GM21825 (cell line): Measurements from ENCODE around the gene CREB5.

ENCODE experiments used
- ATAC-seq: cut with Tn5 transposase; IDR thresholded peaks from one replicate; pipeline ENCODE4 v1.9.1; 2021; ENCODE audit warnings: mild to moderate bottlenecking, moderate library complexity; ENCODE audit not compliant: unreplicated experiment

Gene CREB5

DNA sequence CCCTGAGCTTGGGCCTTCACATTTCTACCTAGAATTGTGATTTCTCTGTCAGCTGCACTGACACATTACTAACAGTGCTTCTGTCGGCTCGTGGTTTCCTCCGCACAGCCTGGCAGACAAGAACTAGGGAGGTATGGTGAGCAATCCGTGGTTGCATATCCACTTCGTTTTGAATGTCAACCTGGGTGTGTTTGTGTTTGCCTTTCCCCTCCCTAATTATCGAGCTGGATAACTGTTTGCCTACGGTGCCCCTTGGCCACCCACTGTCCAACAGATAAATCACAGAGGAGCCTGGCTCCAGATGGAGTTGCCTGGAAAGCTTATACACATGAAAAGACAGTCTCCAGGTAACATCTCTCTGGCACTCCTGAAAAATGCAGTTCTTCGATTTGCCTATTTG is 317.0 kb downstream of the CREB5 start:
- no peak for ATAC-seq

DNA sequence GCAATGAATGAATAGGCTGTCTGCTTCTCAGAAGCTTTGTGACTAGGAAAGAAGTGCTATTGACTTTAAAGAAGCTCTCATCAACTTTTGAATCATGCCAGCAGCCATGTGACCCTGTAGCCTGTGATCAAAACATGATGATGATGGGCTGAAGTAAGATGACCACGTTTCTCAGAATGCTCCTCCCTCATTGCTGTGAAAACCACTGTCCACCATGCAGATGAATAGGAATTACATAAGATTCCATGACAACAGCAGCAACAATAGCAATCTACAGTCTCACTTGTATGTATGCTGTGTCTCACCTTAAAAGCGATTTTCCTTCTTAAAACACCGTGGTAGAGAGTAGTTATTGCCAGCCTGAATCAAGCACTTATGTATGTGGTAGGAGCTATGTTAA is 317.4 kb downstream of the CREB5 start:
- ATAC-seq, result no peak

DNA sequence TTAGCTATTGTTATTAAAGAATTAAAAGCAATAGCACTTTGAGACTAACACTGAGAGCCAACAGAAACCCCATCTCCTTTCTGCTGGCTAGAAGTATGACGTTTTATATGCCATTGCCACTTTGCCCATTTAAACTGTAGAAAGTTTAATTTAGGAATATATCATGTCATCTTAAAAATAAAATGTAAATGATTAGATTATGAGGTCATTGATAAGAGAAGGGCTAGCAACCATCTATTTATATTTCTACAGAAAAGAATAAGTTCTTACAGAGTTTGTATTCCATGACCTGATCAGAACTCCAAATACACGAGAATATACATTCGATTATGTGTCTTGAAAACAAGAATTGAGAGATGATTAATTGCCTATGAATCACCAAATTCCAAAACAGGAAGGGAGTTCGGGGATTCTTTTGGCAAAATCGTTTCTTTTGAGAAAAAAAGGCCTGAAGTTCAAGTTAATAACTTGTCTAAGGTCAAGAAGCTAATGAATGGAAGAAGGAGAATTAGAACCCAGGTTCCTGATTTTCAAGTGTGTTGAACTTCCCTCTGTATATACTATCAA is 318.9 kb downstream of the CREB5 start:
- ATAC-seq, result no peak

DNA sequence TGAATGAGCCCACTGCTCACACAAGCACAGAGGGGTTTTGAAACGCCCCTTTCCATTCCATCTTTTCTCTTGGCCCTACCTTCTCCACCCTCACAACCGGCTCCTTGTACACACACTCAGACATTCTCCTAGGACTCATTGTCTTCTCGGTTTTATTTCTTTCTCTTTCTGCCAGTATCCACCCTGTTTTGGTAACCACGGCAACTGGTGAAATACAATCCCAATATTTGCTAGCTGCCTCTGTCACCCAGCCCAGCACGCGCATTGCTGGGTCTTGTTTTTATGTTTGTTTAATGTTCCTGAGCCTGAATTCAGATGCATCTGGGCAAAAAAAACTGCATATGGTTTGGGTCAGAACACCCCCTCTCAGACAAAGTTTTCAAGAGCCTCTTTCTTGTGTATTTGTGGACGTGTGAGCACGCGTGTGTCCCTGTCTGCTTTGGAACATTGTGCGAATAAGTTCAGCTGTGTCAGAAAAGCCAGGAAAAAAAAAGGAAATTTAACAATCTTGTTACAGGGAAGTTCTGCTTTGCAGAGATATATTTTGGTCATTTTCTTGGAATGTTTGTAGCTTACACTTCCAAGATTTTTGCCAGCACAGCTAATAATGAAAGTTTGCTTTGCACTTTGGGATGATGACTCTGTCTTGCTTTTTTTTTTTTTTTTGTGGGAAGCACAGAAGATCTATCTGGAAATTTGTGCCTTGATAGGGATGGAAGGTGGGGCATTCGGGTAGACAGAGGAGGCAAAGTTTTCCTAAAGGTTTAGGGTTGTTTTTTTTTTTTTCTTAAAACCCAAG is 320.0 kb downstream of the CREB5 start:
- ATAC-seq, result no peak

DNA sequence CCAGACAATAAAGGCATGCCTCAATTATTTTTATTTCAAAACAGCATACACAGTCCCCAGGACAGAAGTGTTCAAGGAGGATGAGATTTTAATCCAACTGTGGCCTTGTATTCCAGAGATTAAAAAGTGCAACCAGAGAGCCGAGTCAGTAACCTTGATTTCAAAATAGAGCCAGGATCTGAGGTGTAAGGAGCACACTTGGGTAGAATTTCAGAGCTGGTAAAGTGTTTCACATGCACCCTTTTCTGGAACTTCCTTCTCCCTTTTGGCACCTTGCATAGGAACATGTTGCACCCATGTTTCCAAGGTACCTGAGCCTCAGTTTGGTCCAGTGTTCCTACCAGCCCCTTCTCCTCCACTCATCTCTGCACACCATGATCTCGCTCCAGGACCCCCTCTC is 320.7 kb downstream of the CREB5 start:
- ATAC-seq, result no peak

DNA sequence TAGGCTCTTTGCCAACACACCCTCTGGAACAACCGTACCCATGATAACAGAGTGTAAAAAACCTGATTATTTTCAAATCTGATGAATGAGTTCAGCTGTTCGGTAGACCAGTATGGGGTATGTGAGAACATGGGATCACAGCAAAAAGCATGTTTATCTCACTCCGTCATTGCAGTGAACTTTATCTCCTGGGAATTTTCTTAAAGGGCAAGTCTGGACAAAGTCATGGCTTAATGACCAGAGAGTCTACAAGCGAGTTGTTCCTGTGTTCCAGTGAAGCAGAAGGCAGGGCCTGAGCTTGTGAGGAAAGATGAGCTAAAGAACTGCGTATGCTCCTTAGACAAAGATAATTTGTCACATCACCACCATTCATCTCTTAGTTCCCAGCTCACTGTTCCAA is 326.1 kb downstream of the CREB5 start:
- ATAC-seq, result no peak

DNA sequence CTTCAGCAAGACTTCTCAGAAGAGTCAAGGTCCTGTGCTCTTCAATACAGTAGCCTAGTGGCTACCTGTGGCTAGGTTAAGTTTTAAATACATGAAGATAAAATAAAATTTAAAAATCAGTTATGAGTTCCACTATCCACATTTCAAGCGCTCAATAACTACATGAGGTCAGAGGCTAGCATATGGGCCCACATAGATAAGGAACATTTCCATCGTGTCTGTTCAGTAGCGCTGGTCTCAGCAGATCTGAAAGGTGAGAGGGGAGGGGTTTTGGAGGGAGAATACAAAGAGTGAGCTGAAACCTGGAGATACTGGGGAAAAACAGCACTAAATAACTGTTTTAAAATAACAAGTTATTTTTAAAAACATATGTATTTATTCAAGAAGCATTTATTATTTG is 326.8 kb downstream of the CREB5 start:
- ATAC-seq, result no peak

DNA sequence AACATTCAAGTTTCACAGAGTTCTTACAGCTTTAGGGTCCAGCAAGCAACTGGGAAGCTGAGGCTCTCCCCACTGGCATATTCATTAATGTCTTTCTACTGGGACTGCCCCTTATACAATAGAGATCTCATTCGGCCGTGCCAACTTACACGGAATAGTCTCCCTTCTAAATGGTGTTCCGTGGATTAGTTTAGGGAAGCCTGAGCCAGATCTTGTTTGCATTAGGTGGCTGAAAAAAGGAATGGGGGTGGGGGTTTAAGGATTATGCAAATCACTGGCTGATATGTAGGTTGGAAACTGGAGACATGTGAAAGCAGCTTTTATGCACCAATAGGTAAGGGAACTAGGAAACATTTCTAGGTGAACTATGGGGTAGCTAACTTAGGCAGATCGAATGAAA is 327.5 kb downstream of the CREB5 start:
- ATAC-seq, result no peak

DNA sequence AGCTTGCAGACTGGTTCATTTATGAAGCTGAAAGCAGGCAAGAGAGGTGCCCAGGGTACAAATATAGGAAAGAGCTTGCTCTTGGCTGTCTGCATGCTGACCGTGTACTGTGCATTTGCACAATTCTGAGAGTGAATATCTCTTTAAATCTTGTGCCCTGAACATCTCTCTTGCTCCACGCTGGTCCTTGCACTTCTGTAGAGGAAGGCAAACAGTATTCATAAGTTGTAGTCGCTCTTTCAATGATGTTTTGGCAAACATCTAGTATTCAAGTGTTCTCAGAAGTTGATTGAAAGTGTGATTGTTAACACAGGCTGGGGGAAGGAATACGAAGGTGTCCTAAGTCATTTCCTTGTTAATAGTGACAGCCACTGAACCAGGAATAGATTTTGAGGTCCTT is 332.6 kb downstream of the CREB5 start:
- no peak for ATAC-seq

DNA sequence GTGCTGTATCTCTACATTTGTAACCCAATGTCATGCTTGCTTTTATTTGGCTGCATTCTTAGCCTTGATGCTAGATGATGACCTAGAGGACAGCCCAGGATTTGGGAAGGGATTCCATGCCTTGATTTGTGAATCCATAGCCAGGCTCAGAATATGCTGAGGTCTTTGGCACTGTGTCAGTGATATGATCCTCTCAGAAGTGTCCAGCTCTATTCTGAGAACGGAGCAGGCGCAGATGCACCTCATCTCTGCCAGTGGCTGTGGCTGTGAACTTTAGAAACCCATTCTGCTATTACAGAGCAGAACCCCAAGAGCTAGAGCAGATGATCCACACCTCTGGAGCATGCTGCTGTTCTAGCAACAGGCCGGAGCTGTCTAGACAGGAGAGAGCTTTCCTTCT is 333.0 kb downstream of the CREB5 start:
- no peak for ATAC-seq

DNA sequence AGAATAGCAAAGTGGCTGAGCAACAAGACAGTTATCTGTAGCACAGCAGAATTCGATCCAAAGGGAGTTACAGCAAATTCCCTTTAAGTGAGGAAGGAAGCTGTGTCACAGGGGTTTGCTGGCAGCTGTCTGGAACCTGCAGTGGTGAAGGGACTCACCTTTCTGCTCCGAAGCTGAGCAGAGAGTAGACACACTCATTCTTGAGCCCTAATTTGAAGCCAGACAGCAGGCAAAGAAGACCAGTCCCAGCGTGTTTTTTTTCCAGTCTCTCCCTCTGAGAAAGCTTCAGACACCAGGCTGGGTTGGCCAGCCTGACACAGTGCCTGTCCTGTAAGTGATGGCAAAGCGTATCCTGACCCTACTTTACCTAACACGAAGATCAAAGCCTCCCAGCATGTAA is 335.1 kb downstream of the CREB5 start:
- ATAC-seq, result no peak

DNA sequence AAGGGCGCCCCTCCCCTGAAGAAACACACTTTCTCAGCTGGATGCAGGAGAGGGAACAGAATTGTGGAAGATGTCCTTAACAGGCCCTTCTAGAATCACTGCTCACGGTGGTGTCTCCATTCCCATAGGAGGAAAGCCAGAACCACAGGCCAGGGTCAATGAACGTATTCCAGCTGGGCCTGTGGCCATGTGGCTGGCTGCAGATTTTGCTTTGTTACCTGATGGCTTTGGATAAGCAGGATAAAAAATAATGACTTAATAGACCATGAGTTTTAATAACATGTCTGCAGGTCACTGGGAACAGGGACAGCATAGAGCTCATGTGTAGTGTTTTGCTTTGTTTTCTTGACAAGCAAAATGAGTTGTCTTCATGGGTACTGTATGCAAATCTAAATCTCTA is 335.5 kb downstream of the CREB5 start:
- no peak for ATAC-seq

DNA sequence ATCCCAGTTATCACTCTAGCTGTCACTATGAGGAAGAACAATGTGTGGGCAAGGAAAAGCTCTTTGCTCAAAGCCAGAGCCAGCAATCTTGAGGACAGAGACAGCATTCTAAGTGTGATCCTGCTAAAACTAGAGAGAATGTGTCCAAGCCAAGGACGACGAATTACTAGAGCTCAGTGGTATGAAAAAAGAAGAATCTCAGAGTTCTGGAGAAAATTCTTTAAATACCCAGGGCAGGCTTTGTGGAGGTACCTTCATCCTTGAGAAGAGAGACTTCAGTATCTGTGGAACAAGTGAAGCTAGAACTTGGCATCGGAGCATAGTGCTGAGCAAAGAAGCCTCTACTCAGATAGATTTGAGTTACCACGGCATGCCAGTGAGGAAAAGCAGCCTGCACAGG is 336.0 kb downstream of the CREB5 start:
- ATAC-seq, result no peak

DNA sequence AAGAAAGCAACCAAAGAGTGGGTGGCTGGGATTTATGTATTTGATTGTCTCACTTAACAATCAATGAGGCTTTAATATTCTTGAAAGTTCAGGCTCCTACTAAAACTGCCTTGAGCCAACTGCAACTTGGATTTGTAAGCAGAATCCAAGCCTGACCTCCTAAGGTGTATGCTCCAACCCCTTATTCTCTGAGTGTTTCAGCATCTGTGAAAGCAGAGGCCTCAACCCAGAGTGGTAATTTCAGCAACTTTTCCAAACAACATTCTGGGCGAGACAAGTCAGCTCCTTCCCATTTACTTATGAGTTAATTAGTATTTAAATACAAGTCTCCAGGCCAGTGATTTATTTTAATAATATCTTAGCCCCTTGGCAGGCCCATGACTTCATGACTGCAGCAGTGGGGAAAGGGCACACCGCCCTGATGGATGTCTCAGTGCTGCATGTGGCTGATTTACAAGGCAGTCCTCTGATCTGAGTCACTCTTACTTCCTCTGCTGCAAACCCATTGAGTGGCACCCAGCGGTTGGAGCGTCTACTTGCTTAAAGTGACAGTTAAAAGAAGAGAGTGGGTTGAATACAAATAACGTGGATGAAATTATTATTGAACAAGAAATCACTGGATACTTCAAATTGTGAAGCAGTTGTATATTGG is 336.7 kb downstream of the CREB5 start:
- no peak for ATAC-seq

DNA sequence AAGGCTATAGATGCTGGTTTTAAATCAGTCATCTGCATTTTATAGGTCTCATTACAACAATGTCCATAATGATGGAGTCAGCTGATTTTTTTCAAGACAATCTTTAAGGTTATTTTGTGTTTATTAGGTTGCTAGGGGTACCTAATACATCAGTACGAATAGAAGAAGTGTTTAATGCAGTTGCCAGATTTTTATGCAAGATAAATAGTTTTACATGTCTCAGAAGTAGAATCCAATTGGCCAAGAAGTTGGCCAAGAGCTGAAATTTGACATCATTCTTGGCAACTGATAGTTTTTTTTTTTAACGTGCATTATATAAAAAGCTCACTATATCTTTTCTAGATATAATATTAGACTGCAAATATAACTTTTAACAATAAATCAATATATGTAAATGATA is 337.3 kb downstream of the CREB5 start:
- no peak for ATAC-seq

DNA sequence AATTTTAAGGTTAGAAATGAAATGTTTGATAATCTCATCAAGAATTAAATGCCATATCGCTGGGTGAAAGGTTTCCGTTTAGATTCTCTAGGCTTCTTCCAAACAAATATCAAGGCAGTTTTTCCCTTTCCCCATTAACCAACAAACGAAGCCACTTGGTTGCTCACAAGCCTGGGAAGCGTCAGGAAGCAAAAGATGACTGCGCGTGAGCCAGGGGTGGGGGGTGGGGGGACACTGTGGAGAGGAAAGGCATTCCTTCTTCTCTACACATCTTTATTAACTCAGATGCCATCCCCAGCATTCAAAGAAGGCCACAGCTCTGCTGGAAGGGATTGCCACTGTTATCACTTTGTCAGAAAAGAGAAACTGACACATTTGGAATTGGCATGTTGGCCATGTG is 338.7 kb downstream of the CREB5 start:
- no peak for ATAC-seq

DNA sequence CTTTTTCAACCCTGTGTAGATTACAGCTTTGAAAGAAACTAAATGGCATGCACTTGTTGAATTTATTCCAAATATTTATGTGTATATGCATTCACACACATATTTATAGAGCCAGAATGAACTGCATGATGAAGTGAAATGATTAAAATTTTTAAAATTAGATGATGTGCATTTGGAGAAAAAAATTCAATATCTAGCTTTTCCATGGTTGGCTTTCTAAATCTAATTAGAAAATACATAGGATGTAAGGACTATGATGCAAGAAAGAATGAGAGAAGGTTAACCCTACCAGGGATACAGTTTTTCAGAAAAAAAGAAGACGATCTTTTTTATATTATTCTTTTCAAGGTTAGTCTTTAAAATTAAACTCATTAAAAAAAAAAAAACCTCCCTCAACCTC is 341.3 kb downstream of the CREB5 start:
- ATAC-seq, result no peak

DNA sequence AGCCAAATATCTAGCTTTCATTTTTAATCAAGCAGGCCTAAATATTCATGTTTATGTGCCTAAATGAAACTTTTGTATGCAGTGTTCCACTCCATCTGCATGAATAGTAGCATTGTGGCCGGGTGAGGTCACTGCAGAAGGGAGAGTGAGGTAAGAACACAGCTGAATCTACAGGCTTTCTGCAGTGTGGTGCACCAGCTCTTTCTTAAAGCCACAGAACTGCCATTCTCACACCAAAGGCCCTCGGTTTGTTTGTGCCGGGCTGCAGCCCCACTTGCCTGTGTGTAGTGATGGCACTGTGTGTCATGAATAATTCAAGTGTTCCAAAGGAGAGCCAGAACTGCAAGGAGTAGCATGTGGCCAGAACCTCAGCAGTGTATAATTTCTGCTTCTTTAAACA is 341.7 kb downstream of the CREB5 start:
- ATAC-seq, result no peak

DNA sequence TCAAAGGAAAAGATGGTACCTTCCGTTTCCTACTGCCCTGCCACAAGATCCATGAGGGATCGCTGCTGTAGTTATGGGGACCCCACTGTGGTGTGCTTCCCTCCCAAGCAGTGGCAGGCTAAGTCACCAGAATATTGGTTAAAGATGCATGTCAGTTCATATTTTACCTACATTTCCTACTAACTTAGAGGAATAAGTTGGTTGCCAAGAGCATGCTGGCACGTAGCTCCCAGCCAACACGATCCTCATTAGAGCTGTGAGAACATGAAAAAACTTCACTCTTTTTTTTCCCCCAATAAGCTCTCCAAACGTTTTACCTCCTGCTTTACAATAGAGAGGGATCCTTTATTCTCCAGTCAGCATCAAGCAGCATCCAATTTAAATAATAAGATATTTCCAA is 342.1 kb downstream of the CREB5 start:
- no peak for ATAC-seq

DNA sequence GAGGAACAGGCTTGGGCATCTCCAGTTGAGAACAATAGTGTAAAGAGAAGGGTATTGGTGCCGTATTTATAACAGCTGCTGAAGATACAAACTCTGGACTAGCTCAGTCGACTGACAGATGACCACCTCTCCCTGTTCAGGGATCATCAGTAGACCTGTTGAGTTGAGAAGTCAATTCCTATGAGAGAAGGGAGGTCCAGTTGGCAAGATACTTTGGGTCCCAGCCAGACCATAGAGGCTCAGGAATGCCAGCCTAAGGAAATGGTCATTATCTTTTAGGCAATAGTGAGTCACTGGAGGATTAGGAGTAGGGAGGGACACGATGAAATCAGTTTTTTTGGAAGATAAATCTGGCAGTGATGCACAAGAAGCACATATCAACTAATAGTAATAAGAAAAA is 342.9 kb downstream of the CREB5 start:
- no peak for ATAC-seq

DNA sequence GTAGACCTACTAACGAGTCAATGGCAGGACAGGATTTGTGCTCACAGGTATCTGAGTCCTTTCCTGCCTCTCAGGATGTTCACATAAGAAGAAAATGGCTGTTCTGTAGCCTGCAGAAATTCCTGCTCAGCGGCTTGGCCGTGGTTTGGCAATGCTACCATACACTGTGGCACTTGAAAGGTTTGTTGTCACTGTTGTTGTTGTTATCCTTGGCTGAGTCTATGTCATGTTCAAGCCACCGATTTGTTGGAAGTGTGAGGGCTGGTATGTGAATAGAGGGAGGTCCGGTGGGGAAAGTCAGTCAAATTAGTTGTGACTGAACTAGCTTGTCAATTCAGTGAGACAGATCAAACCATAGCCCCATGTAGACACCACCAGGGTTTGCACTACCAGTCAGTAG is 345.9 kb downstream of the CREB5 start:
- ATAC-seq, result no peak

DNA sequence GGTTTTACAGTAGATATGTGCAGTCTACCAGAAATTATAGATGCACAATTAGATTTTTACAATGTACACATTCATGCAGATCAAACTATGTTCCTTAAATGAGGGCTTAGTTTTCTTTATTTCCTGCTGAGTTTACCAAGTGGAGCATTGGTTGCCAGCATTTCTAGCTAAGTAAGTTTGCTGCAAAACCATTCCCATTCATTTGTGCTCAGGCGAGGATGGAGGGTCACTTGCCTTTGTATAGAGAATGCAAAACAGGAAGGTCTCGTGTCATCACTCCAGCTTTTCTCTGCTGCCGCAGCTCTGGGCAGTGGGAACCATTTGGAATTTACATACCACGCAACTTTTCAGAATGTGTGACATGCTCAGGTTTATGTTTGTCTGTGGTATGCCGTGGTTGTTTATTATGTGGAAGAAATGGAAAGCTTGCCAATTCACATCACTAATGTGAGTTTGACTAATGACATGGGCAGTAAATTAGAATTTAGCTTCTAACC is 347.2 kb downstream of the CREB5 start:
- no peak for ATAC-seq
